ENCODE measurements around the gene PCP4L1. TPM values are rescaled to one million over a fixed set of nuclear protein-coding genes. Genes with fewer than 3 reads are reported as not detected.

PCP4L1 gene
- total RNA-seq, 2 donors from 2014 or later, result 0.59 TPM; not detected in 1

DNA sequence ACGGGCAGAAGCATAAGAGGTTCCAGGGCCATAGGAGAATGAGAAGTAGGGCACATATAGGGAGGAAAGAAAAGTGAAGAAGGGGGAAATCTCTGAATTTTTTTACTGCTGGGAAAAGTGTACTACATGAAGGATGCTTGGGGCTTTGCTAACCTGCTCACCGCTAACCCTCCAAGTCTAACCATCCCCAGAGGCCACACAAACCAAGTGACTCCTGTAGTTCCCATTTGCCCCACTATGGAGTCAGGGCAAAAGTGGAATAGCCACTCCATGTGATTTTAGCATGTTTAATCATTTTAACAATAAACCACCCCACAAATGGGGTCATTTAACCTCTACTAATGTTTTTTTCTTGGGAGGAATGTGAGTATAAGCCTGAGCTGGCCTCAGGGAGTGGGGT, 26.6 kb downstream of the PCP4L1 start:
- TF ChIP-seq, protein P1, sequence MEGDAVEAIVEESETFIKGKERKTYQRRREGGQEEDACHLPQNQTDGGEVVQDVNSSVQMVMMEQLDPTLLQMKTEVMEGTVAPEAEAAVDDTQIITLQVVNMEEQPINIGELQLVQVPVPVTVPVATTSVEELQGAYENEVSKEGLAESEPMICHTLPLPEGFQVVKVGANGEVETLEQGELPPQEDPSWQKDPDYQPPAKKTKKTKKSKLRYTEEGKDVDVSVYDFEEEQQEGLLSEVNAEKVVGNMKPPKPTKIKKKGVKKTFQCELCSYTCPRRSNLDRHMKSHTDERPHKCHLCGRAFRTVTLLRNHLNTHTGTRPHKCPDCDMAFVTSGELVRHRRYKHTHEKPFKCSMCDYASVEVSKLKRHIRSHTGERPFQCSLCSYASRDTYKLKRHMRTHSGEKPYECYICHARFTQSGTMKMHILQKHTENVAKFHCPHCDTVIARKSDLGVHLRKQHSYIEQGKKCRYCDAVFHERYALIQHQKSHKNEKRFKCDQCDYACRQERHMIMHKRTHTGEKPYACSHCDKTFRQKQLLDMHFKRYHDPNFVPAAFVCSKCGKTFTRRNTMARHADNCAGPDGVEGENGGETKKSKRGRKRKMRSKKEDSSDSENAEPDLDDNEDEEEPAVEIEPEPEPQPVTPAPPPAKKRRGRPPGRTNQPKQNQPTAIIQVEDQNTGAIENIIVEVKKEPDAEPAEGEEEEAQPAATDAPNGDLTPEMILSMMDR (IDR thresholded peaks at IDR 0.05), result no peak
- H3K27ac ChIP-seq, result no peak overlapping the region
- no peaks in the 10 kb centered on the region for H3K36me3 ChIP-seq
- no peaks in the 10 kb centered on the region for H3K27me3 ChIP-seq
- H3K4me3 ChIP-seq, result no peak overlapping the region
- no peak for DNase-seq (ENCODE audit: low spot score)
- no peaks in the 10 kb centered on the region for H3K4me1 ChIP-seq
- H3K9me3 ChIP-seq, result no peaks in the 10 kb centered on the region

DNA sequence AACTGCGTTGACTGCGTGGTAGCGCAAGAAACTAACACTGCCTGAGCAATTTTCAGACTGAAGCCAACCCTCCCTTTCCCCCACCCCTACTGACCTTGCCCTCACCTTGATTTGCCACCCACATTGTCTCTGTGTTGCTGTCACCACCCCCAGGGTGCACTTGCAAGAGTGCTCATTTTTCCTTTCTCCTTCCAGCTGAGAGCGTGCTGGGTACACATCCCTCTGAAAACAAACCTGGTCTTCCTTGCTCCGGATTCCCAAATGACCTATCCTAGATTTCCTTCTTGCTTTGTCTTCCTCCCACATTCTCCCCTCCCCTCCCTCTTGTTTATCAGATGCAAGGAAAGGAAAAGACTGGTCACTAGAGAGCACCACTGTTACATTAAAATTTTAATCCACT, 27.0 kb downstream of the PCP4L1 start:
- Histone ChIP-seq H3K9me3 (no peaks in the 10 kb centered on the region), H3K4me1 (no peaks in the 10 kb centered on the region), H3K4me3 (no peak overlapping the region), H3K27ac (no peak overlapping the region), H3K36me3 (no peaks in the 10 kb centered on the region), H3K27me3 (no peaks in the 10 kb centered on the region)
- DNase-seq (ENCODE audit: low spot score), result no peak
- TF ChIP-seq, protein P1 (IDR thresholded peaks at IDR 0.05), result no peak

DNA sequence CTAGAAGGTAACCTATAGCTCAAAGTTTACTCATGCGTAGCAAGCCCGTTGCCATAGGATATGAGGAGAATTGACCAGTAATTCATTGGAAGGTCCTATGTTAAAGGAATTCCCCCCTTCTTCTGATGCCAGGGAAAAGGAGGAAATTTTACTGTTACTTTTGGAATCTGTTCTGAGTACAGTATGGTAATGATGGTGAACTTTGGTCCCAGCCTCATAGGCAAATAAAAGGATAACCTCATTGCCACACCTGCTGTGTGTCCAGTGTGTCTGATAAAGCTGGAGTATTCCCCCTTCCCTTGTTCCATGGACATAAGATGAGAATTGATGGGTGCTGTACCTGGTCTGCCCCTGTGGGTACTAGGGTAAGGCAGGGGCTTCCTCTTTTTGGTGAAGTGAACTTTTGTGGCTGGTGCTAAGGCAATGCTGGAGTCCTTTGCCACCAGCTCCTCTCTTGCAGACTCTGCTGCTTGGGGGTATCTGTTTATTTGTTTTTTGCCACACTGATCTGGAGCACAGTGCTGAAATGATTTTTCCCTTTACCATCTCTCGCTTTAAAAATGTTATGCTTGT, 29.0 kb downstream of the PCP4L1 start:
- no peaks in the 10 kb centered on the region for H3K36me3 ChIP-seq
- H3K27ac ChIP-seq, result no peak overlapping the region
- no peaks in the 10 kb centered on the region for H3K9me3 ChIP-seq
- no peak for DNase-seq (ENCODE audit: low spot score)
- TF ChIP-seq, protein P1 (IDR thresholded peaks at IDR 0.05), result no peak
- H3K4me3 ChIP-seq, result no peak overlapping the region
- no peaks in the 10 kb centered on the region for H3K27me3 ChIP-seq
- no peaks in the 10 kb centered on the region for H3K4me1 ChIP-seq

DNA sequence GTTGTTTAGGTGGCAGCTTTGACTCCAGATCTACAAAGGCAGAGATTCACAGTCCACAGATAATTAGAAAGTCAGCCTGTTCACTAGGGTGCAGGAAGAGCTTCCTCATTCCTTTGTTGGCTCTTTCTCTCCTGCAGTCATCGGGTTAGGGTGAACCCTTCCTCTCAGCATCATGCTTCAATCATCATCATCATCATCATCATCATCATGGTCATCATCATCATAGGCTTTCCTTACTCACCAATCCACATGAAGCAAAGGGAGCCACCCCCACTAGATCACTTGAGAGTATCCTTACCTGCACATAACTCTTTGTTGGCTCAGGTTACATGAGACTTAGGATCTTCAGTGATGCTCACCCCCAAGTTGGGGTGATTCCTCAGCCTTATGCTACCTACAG, 32.2 kb downstream of the PCP4L1 start:
- TF ChIP-seq, protein P1 (IDR thresholded peaks at IDR 0.05), result no peak
- no peaks in the 10 kb centered on the region for H3K9me3 ChIP-seq
- no peak overlapping the region for H3K4me3 ChIP-seq
- DNase-seq (ENCODE audit: low spot score), result no peak
- H3K36me3 ChIP-seq, result no peaks in the 10 kb centered on the region
- no peak overlapping the region for H3K27ac ChIP-seq
- H3K27me3 ChIP-seq, result no peaks in the 10 kb centered on the region
- H3K4me1 ChIP-seq, result no peaks in the 10 kb centered on the region

DNA sequence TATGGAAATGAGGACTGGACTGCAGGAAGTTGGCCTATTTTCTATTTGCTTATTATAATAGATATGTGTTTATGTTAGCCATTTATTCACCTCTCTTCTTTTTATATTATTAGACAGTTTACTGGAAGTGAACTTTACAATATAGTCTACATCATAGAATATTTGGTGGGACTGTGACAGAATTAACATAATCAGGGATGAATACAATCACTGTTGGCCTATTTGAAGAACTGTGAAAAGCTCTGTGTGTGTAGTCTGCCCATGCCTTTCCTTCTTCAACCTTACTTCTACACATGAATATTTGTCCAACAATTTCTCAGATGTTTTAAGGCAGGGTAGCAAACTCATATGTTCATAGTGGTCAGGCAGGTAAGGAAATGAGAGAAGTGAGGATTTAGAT, 38.9 kb downstream of the PCP4L1 start:
- TF ChIP-seq, protein P1 (IDR thresholded peaks at IDR 0.05), result no peak
- Histone ChIP-seq H3K27ac (no peak overlapping the region), H3K36me3 (no peaks in the 10 kb centered on the region), H3K27me3 (no peaks in the 10 kb centered on the region), H3K4me1 (no peaks in the 10 kb centered on the region), H3K9me3 (no peaks in the 10 kb centered on the region), H3K4me3 (no peak overlapping the region)
- DNase-seq (ENCODE audit: low spot score), result no peak

DNA sequence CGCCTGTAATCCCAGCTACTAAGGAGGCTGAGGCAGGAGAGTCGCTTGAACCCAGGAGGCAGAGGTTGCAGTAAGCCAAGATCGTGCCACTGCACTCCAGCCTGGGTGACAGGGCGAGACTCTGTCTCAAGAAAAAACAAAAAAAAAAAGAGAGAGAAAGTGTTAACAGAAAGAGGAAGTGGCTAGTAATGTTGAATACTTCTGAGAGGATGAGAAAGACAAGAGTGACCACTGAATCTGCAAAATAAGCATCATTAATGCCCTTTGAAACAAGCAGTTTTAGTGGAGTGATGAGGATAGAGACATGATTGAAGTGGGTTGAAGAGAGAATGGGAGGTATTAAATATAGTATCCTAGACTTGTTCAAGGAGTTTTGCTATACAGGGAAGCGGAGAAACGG, 39.6 kb downstream of the PCP4L1 start:
- H3K27ac ChIP-seq, result no peak overlapping the region
- no peak for DNase-seq (ENCODE audit: low spot score)
- H3K4me1 ChIP-seq, result no peaks in the 10 kb centered on the region
- TF ChIP-seq, protein P1 (IDR thresholded peaks at IDR 0.05), result no peak
- no peaks in the 10 kb centered on the region for H3K36me3 ChIP-seq
- no peaks in the 10 kb centered on the region for H3K27me3 ChIP-seq
- no peak overlapping the region for H3K4me3 ChIP-seq
- no peaks in the 10 kb centered on the region for H3K9me3 ChIP-seq
